Endothelial cell of umbilical vein (primary cell): ENCODE data around the gene ZNF384.

Source experiments
- CTCF ChIP-seq, 2 donors: IDR thresholded peaks; 1 replicate in 1 of 2; 2 replicates in 1 of 2; pipeline ENCODE4 v1.5.1; 2011; ENCODE audit warnings: low read length in 2 of 2, mild to moderate bottlenecking in 2 of 2, moderate library complexity in 2 of 2, control low read depth in 1 of 2, inconsistent platforms in 1 of 2, low read depth in 1 of 2; ENCODE audit not compliant: insufficient read depth in 1 of 2; ENCODE audit errors: extremely low read depth in 1 of 2
- EZH2 ChIP-seq: IDR thresholded peaks from 2 replicates; pipeline ENCODE4 v1.6.1; 2012; ENCODE audit warnings: borderline replicate concordance, low read depth, mild to moderate bottlenecking, moderate library complexity, low read length, inconsistent platforms; ENCODE audit not compliant: severe bottlenecking
- MAX ChIP-seq: IDR thresholded peaks from 2 replicates; pipeline ENCODE4 v1.6.1; 2011; ENCODE audit not compliant: insufficient read depth, insufficient read length
- MYC ChIP-seq: IDR thresholded peaks from one replicate; pipeline ENCODE4 v1.6.1; 2011; ENCODE audit warnings: mild to moderate bottlenecking, low read depth, low read length
- POLR2A ChIP-seq: IDR thresholded peaks from 2 replicates; pipeline ENCODE4 v1.6.1; 2012; ENCODE audit warnings: low read depth, mild to moderate bottlenecking, control low read depth, low read length
- POLR2AphosphoS5 ChIP-seq: IDR thresholded peaks from 2 replicates; pipeline ENCODE4 v1.6.1; 2012; ENCODE audit warnings: low read depth, mild to moderate bottlenecking, control low read depth, low read length, moderate library complexity; ENCODE audit not compliant: insufficient read depth

GRCh38 chr12:6685814-6686213, 3.4 kb downstream of the ZNF384 start:
- TF ChIP-seq MYC (no peak), POLR2AphosphoS5 (no peak), POLR2A (no peak), CTCF (IDR thresholded peaks at IDR 0.05; ENCODE audit: extremely low read depth in 1 of 2, insufficient read depth in 1 of 2, low read depth in 1 of 2, low read length in 2 of 2) (no peak), MAX (no peak), EZH2 (no peak)
